ENCODE data around the gene PVALEF. TPM values are rescaled to one million over a fixed set of nuclear protein-coding genes. Genes with fewer than 3 reads are reported as not detected.

PVALEF gene
- total RNA-seq, 1 donor from 2014 or later = not detected

DNA sequence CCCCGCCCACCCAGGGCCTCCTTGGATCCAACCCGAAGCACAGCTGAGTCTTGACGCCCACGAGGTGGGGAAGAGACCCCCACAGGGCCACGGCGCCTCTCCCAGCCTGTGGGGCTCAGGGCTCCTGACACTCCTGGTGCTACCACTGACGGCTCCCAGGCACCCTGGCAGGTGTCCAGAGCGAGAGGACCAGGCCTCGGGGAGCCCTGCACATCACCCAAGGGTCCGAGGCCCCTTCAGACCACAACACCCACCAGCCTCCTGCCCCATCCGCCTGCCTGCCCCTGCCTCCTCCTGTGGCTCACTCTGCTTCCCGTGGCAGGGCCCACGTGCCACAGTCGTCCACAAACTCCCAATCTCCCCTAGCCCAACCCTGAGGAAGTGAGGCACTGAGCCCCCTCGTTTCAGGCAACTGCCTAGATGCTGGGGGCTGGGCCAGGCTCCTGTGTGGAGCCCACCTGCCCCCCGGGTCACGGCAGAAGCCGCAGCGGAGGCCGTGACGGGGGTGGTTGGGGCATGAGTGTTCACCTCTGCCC is 29.0 kb downstream of the PVALEF start:
- TF ChIP-seq, protein P1, sequence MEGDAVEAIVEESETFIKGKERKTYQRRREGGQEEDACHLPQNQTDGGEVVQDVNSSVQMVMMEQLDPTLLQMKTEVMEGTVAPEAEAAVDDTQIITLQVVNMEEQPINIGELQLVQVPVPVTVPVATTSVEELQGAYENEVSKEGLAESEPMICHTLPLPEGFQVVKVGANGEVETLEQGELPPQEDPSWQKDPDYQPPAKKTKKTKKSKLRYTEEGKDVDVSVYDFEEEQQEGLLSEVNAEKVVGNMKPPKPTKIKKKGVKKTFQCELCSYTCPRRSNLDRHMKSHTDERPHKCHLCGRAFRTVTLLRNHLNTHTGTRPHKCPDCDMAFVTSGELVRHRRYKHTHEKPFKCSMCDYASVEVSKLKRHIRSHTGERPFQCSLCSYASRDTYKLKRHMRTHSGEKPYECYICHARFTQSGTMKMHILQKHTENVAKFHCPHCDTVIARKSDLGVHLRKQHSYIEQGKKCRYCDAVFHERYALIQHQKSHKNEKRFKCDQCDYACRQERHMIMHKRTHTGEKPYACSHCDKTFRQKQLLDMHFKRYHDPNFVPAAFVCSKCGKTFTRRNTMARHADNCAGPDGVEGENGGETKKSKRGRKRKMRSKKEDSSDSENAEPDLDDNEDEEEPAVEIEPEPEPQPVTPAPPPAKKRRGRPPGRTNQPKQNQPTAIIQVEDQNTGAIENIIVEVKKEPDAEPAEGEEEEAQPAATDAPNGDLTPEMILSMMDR (IDR thresholded peaks at IDR 0.05; ENCODE audit: insufficient read depth, low read length, poor library complexity, severe bottlenecking) = no peak
- H3K4me3 ChIP-seq (ENCODE audit: low read depth, low read length) = no peak overlapping the region
- H3K27me3 ChIP-seq (ENCODE audit: control insufficient read depth, insufficient read depth, low read length) = no peaks in the 10 kb centered on the region
- peaks cover 1% of the 10 kb centered on the region for H3K36me3 ChIP-seq (ENCODE audit: control insufficient read depth, insufficient read depth, low read length)
- DNase-seq (ENCODE audit: low read depth) = no peak

DNA sequence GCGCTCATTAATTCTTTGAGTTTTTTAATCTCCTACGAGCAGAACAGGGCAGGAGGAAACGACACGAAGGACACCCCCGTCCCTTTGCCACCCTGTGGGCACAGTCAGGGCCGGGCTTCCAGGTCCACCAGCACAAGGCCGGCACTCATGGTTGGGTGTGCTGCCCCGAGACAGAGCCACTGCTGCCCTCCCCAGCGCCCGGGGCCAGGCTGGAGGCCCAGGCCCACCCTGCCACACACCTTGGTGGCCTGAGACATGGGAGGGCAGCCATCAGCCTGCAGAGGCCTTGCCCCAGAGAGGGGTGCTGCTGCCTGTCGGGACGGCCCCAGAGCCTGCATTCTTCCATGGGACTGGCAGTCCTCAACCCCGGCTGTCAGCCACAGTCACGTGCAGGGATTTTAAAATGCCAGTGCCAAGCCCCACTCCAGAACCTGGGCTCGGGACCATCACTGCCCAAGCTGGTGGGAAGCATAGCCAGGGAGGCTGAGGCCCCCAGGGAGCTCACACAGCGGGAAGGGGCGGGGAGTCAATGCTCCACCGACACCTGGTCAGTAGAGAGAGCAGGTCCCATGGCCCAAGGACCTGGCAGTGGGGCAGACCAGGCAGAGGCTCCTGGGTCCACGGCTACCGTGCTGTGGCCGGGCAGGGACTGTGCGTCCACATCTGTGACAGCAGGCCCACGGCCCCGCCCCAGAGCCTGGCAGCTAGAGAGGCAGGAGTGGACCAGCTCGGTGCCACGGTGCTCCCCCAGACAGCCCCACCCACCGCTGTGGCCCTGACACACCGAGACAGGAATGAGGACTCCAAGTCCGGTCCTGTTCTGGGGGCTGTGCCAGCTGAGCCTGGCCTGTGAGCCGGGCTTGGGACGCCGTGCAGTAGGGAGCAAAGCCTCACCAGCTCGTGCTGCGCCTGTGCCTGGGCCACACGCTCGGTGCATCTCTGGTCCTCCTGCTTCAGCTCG is 29.9 kb downstream of the PVALEF start:
- Histone ChIP-seq H3K36me3 (ENCODE audit: control insufficient read depth, insufficient read depth, low read length) (peaks cover 1% of the 10 kb centered on the region), H3K27me3 (ENCODE audit: control insufficient read depth, insufficient read depth, low read length) (no peaks in the 10 kb centered on the region), H3K4me3 (ENCODE audit: low read depth, low read length) (no peak overlapping the region)
- TF ChIP-seq, protein P1 (IDR thresholded peaks at IDR 0.05; ENCODE audit: insufficient read depth, low read length, poor library complexity, severe bottlenecking) = no peak
- no peak for DNase-seq (ENCODE audit: low read depth)

DNA sequence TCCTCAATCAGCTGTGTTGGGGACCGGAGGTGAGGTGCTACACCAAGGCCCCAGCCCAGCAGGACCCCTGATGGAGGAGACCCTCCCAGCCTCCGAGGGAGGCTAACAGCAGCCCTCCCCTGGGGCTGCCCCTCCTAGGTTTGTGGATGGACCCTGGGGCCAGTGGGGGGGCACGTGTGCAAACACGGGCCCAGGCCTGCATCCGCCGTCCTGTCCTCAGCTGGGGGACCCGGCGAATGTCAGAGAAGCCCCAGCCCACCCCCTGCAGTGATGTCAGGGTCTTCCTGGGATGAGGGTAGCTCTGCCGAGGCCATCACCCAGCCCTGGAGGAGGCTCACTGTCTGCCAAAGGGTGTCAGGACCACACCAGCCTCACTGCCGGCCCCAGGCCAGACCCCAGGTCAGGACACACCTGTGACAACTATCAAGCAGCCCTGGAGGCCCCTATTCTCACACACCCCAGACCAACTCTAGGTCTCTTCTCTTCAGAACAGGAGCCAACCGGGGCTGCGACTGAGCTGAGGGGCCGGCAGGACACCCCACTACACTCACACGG is 30.7 kb downstream of the PVALEF start:
- TF ChIP-seq, protein P1 (IDR thresholded peaks at IDR 0.05; ENCODE audit: insufficient read depth, low read length, poor library complexity, severe bottlenecking) = no peak
- no peaks in the 10 kb centered on the region for H3K27me3 ChIP-seq (ENCODE audit: control insufficient read depth, insufficient read depth, low read length)
- peaks cover 1% of the 10 kb centered on the region for H3K36me3 ChIP-seq (ENCODE audit: control insufficient read depth, insufficient read depth, low read length)
- no peak for DNase-seq (ENCODE audit: low read depth)
- H3K4me3 ChIP-seq (ENCODE audit: low read depth, low read length) = no peak overlapping the region

DNA sequence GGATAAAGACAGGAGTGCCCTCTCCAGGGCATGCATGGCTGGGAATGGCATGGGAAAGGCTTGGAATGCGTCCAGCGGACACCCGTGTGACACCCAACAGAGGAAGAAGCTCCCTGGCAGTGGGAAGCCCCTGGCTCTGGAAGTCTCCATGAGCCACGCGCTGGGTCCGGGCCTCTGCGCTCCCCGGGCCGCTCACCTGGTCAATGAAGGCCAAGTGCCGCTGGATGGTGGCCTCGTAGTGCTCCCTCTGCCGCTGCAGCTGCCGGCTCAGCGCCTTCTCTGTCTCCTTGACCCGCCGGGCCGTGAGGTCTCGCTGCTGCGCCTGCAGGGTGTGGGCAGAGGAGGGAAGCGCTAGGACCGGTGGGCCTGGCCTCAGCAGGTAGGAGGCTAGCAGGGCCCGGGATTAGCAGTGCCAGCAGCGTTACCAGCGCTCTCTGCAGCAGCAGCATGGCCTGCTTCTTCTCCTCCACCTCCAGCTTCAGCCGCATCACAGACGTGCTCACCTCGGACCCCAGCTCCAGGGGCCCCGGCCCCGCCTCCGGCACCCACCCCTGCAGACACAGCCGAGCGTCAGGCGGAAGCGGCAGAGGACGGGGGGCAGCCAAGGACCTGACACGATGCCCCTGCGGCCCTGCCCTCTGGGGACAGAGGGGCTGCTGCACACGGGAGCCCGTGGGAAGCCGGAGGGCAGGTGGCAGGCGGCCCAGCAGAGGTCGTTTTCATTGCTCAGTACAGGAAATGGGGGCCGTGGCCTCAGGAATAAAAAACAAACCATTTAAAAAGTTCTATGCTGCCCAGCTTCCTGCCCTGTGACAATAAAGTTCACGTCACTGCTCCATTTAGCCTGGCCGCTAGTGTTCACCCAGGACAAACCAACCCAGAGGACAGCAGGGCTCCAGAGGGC is 31.4 kb downstream of the PVALEF start:
- no peak for DNase-seq (ENCODE audit: low read depth)
- H3K27me3 ChIP-seq (ENCODE audit: control insufficient read depth, insufficient read depth, low read length) = no peaks in the 10 kb centered on the region
- H3K4me3 ChIP-seq (ENCODE audit: low read depth, low read length) = no peak overlapping the region
- TF ChIP-seq, protein P1 (IDR thresholded peaks at IDR 0.05; ENCODE audit: insufficient read depth, low read length, poor library complexity, severe bottlenecking) = no peak
- H3K36me3 ChIP-seq (ENCODE audit: control insufficient read depth, insufficient read depth, low read length) = peaks cover 1% of the 10 kb centered on the region

DNA sequence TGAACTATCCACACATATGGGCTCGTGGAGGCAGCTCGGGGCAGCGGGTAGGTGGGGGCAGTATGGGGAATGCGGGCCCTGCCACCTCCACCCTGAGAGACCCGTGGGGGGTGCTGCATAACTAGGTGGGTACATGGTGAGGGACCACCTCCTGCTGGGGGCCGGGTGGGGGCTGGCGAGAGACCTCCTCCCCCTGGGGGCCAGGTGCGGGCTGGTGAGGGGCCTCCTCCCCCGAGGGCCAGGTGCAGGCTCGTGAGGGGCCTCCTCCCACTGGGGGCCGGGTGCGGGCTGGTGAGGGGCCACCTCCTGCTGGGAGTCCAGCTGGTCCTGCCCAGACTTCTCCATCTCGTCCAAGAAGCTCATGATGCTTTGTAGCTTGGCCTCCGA is 32.1 kb downstream of the PVALEF start:
- Histone ChIP-seq H3K36me3 (ENCODE audit: control insufficient read depth, insufficient read depth, low read length) (peaks cover 1% of the 10 kb centered on the region), H3K27me3 (ENCODE audit: control insufficient read depth, insufficient read depth, low read length) (no peaks in the 10 kb centered on the region), H3K4me3 (ENCODE audit: low read depth, low read length) (no peak overlapping the region)
- TF ChIP-seq, protein P1 (IDR thresholded peaks at IDR 0.05; ENCODE audit: insufficient read depth, low read length, poor library complexity, severe bottlenecking) = no peak
- DNase-seq (ENCODE audit: low read depth) = no peak

All from kidney epithelial cell (primary cell).